ENCODE measurements around the gene KRTAP19-8.

KRTAP19-8 gene, protein sequence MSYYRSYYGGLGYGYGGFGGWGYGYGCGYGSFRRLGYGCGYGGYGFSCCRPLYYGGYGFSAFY

DNA sequence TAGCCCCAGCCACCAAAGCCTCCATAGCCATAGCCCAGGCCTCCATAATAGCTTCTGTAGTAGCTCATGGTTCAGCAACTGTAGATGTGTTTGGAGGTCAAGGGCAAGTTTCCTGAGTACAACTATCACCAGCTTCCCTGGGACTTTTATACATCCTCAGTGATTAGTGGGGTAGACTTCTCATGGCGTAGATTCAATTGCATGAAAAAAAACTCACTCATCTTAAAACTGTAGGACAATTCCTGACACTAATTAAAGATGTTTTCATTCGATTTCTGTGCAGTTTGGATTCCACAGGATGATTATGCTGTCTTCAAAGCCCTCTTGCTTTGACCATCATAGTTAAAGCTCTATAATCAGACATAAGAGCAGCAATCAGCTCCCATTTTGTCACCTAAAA is at the start of gene KRTAP19-8:
TSS of gene KRTAP19-8 (minus strand) at position 101 of the 400 bp plus-strand sequence. CDS start at position 68, 33 bp downstream.
- DNase-seq (ENCODE audit: low spot score), result no peak
- in situ Hi-C loops (cut with MboI; ENCODE audit: low pct_unique_long_range_greater_than_20kb, low sequenced_read_pairs, unreplicated experiment), result no loop called here
- TF ChIP-seq, protein P1, sequence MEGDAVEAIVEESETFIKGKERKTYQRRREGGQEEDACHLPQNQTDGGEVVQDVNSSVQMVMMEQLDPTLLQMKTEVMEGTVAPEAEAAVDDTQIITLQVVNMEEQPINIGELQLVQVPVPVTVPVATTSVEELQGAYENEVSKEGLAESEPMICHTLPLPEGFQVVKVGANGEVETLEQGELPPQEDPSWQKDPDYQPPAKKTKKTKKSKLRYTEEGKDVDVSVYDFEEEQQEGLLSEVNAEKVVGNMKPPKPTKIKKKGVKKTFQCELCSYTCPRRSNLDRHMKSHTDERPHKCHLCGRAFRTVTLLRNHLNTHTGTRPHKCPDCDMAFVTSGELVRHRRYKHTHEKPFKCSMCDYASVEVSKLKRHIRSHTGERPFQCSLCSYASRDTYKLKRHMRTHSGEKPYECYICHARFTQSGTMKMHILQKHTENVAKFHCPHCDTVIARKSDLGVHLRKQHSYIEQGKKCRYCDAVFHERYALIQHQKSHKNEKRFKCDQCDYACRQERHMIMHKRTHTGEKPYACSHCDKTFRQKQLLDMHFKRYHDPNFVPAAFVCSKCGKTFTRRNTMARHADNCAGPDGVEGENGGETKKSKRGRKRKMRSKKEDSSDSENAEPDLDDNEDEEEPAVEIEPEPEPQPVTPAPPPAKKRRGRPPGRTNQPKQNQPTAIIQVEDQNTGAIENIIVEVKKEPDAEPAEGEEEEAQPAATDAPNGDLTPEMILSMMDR (IDR thresholded peaks at IDR 0.05; ENCODE audit: extremely low read depth, insufficient read depth, missing control alignments), result no peak

DNA sequence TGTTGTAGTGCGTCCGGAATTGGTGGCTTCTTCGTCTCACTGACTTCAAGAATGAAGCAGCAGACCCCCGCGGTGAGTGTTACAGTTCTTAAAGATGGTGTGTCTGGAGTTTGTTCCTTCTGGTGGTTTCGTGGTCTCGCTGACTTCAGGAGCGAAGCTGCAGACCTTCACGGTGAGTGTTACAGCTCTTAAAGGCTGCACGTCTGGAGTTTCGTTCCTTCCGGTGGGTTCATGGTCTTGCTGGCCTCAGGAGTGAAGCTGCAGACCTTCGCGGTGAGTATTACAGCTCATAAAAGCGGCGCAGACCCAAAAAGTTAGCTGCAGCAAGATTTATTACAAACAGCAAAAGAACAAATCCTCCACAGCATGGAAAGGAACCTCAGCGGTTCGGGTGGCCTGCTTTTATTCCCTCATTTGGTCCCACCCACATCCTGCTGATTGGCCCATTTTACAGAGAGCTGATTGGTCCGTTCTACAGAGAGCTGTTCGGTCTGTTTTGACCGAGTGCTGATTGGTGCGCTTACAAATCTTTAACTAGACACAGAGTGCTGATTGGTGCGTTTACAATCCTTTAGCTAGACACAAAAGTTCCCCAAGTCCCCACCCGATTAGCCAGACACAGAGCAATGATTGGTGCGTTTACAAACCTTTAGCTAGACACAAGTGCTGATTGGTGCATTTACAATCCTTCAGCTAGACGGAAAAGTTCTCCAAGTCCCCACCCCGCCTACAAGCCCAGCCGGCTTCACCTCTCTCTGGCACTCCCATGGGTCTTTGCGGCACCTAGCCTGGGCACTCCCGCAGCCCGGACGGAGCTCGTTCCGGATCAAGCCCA is 49.6 kb upstream of the KRTAP19-8 start:
- DNase-seq (ENCODE audit: low spot score), result no peak
- in situ Hi-C loops (cut with MboI; ENCODE audit: low pct_unique_long_range_greater_than_20kb, low sequenced_read_pairs, unreplicated experiment), result loop anchor here (10.0 kb wide), 1 partner anchor 253 kb away; no protein-coding TSS in a partner anchor
- TF ChIP-seq, protein P1 (IDR thresholded peaks at IDR 0.05; ENCODE audit: extremely low read depth, insufficient read depth, missing control alignments), result no peak

DNA sequence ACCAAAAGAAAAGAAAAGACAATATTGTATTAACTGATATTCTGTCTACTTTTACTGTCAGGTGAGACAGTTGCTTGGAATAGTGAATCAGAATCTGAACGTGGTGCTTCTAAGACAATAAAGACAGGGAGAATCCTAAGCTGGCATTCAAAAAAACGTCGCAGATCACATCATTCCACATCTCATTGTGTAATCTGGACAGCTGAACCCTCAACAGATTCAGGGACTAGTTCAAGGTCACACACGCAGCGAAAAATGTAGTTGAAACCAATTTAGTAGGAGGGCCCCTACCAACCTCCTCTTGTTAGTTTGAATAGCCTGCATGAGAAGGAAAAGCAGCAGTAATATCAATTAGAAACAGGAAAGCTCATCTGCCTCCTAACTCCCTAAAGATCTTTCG is 46.4 kb upstream of the KRTAP19-8 start:
- TF ChIP-seq, protein P1 (IDR thresholded peaks at IDR 0.05; ENCODE audit: extremely low read depth, insufficient read depth, missing control alignments), result no peak
- DNase-seq (ENCODE audit: low spot score), result no peak
- in situ Hi-C loops (cut with MboI; ENCODE audit: low pct_unique_long_range_greater_than_20kb, low sequenced_read_pairs, unreplicated experiment), result loop anchor here (10.0 kb wide), 1 partner anchor 250 kb away; no protein-coding TSS in a partner anchor

DNA sequence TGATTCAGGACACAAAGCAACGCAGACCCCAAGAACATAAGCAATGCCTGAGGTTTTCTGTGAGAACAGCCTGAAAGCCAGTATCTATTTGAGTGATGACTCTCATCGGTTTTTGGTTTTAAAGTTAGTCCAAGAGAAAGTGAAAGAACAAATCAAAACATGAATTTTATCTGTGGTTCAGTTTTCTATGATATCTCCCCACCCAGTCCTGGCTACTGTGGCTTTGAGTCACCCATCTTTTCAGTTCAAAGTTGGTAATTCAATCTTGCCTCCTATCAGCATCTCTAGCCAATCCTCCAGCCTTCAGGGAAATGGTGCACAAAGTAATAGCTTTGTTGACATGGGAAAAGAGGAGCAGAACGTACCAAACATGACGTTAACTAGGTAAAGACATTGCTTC is 40.5 kb upstream of the KRTAP19-8 start:
- in situ Hi-C loops (cut with MboI; ENCODE audit: low pct_unique_long_range_greater_than_20kb, low sequenced_read_pairs, unreplicated experiment), result no loop called here
- TF ChIP-seq, protein P1 (IDR thresholded peaks at IDR 0.05; ENCODE audit: extremely low read depth, insufficient read depth, missing control alignments), result no peak
- peak; percentile 19 for DNase-seq (ENCODE audit: low spot score)

DNA sequence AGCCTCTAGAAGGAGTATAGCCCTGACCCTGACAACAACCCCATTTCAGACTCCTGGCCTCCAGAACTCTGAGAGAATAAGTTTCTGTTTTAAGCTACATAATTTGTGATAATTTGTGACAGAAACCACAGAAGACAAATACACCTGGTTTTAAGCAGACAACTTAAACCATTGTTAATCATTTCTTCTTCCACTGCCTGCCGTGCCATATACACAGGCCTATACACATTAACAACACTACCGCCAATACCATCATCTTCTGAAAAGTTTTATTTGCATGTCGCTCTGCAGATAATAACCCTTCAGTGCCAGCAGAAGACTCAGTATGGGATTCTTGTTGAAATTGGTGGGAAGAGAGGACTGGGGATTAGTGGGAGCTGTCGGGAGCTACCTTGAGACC is 39.9 kb upstream of the KRTAP19-8 start:
- DNase-seq (ENCODE audit: low spot score), result no peak
- in situ Hi-C loops (cut with MboI; ENCODE audit: low pct_unique_long_range_greater_than_20kb, low sequenced_read_pairs, unreplicated experiment), result no loop called here
- TF ChIP-seq, protein P1 (IDR thresholded peaks at IDR 0.05; ENCODE audit: extremely low read depth, insufficient read depth, missing control alignments), result no peak

DNA sequence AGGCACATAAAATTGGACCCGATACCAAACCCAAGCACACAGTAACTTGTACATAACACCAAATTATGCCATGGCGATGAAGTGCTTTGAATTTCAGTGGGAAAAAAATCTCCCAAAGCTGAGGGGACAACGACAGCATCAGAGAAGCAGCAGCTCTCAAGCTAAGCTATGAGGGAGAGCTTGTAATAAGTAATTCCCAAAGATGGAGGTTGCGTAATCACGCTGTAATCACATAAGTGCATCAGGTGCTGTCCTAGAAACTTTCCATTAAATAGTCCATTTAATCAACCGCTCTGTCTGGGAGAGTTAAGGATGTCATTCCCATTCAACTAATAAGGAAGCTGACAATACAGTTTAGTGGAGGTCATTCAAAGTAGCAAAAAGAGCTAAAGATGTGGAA is 37.6 kb upstream of the KRTAP19-8 start:
- TF ChIP-seq, protein P1 (IDR thresholded peaks at IDR 0.05; ENCODE audit: extremely low read depth, insufficient read depth, missing control alignments), result no peak
- no peak for DNase-seq (ENCODE audit: low spot score)
- in situ Hi-C loops (cut with MboI; ENCODE audit: low pct_unique_long_range_greater_than_20kb, low sequenced_read_pairs, unreplicated experiment), result no loop called here
